ENCODE measurements around the gene ELP4.
"Not testable (repeated sequence)": the region's sequence is repeated elsewhere in the genome, so short reads cannot be mapped to it uniquely, and the experiment has no call there.

The ELP4 gene

DNA sequence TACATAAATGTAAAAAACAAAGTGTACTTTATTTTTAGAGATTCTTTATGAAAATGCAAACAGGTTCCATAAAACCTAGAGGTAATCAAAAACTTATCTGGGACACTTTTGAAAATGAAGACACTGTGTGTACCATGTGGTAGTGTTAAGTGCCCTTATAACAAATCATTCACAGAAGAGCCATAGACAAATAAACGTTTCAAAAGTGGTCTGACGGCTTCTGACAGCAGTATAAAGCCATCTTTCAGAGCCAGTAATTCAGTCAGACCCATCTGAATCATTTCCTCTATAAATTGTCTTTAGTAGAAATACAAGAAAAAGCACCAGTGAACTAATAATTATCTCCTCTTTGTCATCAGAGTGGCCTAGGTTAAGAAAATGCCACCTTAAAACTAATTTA lies 201.6 kb downstream of the ELP4 start:
- no peak for DNase-seq (ENCODE audit: low read depth in 2 of 2)

DNA sequence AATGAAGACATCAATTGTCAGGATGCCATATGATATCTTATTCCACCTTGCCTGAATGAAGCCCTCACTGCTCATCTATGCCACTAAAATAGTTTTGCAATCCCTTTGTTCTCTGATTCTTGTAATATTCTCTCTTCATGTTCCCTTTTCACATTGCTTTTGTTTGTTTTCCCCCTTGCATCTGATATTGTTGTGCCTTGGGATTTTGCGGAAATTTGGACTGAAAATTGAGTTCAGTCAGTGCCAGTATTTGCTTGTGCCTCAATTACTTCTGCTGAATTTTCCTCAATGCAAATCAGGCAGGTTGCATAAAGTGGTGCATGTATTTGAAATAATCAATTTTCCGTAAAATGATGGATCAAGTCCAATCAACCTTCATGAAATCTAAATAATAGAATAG lies 203.3 kb downstream of the ELP4 start:
- DNase-seq (ENCODE audit: low read depth in 2 of 2), result no peak

DNA sequence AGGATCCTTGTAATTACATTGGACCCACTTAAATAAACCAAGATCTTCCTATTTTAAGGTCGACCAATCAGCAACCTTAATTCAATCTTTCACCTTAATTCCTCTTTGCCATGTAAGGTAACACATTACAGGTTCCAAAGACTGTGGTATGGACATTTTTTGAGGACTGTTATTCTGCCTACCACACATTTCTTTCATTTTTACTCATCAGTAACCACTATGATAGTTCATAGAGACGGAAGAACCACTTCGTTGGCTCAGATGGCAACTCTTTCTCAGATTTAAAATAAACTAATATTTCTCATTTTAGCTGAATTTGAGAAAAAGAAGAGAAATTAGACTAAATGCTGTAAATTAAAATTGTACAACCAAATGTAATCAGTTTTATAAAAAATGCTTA lies 205.3 kb downstream of the ELP4 start:
- no peak for DNase-seq (ENCODE audit: low read depth in 2 of 2)

DNA sequence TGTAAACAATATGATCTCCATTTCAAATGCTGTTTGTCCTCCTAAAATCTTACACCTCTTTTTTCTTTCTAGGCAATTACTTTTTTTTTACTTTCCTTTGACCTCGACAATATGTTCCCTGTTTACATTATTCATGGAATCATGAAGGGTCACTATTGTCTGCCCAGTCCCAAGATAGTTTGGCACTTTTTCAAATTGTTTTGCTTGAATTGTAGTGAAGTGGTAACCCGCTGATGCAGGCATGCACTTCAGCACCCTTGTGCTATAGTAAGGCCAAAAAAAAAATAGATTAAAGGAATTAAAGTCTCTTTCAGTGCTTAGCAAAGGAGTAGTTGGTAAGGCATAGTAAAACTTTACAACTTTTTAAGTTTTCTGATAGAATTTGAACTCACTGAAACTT lies 210.7 kb downstream of the ELP4 start:
- no peak for DNase-seq (ENCODE audit: low read depth in 2 of 2)

DNA sequence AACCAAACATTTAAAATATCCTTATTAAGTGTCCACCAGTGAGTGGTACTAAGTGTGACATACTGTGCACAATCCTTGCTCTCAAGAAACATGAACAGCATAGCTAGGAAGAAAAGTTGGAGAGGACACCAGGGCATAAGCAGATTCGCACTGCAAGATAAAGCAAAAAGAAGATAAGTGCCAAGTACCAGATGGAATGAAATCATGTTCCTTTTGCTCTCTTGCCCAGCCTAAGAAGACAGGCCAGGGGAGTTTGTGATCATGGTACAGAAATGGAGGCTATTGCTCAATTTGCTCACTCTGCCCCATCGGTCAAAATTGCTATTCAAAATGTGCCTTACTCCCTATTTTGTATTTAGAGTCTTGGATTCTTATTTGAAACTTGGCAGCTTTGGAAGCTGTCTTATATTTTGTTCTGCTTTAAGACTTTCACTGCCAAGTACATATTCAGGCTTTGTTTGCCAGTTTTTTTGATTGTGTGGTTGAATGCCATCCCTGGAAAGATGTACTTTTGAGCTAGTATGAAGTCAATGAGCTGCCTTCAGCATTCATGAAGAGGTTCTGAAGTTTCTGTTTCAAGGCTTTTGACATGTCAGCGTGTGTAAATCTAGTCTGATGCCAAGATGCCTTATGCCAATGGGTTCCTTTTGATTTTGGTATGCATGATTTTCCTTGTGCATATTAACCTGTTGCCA lies 211.3 kb downstream of the ELP4 start:
- no peak for DNase-seq (ENCODE audit: low read depth in 2 of 2)

DNA sequence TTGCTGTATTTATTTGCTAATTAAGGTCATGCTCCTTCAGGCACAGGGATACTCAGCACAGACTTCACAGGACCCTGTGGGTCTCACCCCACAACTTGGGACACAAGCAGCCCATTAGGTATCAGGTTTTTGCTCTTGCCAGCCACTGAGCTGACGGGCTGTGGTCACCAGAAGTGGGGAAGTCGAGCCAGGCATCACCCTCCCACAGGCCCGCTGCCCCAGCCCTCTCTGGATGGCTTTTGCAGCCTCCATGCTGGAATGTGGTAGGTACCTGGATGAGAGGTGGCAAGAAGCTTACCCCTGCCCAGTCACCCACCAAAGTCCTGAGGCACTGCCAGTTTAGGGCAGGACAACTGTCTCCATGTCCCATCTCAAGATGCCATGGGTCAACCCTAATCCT lies 213.2 kb downstream of the ELP4 start:
- DNase-seq (ENCODE audit: low read depth in 2 of 2), result no peak

DNA sequence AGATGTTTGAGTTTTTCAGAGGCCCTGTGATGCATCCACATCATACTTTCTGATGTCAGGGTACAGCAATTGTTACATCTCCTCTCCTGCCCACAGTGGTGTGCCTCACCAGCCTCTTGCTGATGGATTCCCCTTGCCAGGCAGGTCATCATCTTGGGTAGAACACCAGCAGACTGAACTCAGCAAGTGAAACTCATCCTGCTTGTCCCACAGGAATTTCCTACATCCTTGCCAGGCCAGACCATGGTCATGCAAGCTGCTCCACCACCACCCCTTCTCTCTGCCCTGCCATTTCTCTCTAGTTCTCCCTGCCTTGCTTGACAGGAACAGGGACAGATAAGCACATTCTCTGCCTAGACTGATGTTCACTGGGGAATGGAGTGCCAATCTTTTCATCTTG lies 215.6 kb downstream of the ELP4 start:
- no peak for DNase-seq (ENCODE audit: low read depth in 2 of 2)

DNA sequence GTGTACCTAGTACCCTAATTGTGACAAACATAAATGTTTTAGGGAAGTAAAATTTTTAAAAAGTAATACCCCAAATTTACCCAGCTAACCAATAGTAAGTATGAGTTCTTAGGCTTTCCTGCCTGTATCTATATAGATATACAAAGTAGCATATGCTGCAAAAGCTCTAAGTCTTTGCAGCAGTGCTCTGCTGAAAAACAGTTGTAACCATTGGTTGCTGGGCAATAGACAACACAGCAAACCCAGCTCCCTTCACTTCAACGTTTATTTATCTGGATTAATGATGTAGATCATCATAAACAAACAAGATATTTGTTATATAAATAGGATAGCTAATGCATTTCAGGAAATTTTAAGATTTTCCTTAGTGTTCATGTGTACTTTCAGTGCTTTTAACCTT lies 218.9 kb downstream of the ELP4 start:
- DNase-seq (ENCODE audit: low read depth in 2 of 2), result no peak

DNA sequence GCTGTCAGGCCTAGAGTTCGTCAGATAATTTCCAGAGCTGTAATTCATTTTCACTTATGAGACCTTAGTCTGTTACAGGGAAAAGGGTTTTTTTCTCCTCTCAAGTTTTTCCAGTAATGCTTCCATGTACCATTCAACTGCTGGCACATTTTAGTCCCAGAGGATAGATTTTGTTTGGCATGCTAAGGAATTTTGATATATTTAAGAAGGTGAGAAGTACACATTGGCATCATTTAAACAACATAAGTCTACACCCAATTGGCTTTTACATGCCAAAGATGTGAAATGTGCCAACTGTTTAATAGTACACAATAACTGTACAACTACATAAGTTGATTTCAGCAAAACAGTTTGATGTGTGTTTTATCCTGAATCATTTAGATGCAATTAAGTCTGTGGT lies 230.6 kb downstream of the ELP4 start:
- no peak for DNase-seq (ENCODE audit: low read depth in 2 of 2)

DNA sequence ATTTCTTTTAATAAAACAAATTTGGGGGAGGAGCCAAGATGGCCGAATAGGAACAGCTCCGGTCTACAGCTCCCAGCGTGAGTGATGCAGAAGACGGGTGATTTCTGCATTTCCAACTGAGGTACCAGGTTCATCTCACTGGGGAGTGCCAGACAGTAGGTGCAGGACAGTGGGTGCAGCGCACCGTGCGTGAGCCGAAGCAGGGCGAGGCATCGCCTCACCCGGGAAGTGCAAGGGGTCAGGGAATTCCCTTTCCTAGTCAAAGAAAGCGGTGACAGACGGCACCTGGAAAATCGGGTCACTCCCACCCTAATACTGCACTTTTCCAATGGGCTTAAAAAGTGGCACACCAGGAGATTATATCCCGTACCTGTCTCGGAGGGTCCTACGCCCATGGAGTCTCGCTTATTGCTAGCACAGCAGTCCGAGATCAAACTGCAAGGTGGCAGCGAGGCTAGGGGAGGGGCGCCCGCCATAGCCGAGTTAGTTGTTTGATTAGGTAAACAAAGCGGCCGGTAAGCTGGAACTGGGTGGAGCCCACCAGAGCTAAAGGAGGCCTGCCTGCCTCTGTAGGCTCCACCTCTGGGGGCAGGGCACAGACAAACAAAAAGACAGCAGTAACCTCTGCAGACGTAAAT lies 231.3 kb downstream of the ELP4 start:
- DNase-seq (ENCODE audit: low read depth in 2 of 2), result not testable (repeated sequence)

DNA sequence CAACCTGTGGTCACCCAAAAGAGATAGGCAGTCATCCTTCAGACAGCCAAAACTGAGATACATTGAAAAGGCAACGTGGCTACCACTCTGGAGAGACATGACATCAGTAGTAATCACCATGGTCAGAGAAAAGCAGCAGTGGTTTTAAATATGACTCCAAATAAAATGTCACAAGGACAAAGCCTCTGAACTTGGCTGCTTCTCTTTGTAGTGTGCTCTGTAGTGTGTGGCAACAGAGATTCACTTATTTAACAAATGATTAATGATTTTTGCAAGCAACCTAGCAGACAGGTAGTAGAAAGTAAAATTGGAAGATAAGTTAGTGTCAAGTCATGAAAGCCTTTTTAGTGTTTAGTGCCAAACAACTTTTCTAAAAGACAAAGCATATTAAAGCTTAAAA lies 238.0 kb downstream of the ELP4 start:
- no peak for DNase-seq (ENCODE audit: low read depth in 2 of 2)

DNA sequence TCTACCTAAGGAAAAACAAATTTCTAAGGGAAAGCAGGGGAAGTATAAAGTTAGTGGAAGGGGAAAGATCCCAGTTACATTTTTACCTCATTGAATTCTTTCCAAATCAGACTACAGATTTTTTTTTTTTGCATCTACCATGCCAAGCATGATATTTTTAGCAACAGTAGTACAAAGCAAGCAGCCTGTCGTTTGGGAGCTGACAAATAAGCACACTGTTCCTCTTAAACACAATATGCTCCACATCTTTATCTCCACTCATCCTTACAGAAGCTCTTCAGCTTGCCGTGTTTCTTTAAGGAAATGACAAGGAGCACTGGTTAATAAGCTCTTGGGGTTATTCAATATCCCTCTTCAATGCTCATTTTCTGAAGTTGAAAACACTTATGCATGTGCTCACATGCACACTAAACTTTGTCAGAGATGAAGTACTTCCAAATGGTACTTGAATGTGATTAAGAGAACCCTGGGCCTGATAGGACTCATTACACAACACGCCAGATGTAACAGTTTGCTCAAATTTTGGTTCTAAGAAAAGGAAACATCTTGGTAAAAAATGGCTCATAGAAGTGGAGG lies 247.8 kb downstream of the ELP4 start:
- no peak for DNase-seq (ENCODE audit: low read depth in 2 of 2)

DNA sequence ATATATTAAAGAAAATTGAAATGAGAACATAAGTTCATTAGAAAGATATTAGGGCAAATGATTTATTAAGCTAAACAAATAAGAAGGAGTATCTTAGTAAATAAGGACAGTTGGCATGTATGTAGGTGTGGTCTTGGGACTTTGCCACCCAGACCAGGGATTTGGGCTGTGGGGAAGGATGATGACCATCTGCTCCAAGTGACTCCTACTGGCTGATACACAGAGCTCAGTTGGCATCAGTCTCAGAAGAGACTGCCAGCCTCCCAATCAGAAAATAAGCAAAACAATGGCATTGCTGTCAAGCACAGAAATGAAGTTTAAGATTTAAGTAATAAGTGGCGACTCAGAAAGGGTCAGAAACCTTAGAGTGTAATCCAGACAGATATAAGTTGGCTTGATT lies 252.1 kb downstream of the ELP4 start:
- no peak for DNase-seq (ENCODE audit: low read depth in 2 of 2)

DNA sequence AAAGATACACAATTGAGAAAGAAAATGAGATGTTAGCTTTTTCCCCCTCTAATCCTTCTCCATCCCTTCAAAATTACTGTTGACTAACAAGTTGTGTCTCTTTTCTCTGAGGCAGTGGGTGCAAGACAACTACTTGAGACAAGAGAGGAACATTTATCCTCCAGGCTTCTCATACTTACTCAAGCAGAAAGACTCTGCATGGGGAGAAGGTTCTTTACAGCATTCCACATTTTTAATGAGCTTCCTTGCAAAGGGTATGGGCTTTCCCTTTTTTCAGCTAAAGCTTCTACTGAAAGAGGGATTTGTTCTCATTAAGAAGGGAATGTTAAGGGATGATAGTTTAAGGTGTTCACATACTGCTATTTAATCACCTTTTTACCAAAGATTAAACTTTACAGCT lies 253.7 kb downstream of the ELP4 start:
- no peak for DNase-seq (ENCODE audit: low read depth in 2 of 2)

DNA sequence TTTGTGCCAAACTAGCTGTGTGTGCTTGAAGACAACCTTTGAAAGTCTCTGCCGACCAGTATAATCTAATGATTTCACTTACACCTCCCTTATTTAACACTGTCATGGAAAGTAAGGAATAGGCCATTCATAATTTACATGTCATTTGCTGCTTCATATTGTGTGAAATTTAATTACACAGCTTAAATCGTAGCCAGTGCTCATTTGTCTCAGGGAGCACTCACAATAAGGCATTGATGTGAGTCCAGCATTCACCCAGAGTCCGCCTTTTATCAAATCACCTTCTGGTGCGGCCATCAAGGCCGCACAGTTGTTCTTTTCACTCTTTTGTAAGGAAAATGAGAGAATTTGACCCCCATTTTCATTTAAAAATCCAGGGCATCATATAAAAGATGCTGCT lies 254.7 kb downstream of the ELP4 start:
- DNase-seq (ENCODE audit: low read depth in 2 of 2), result no peak

DNA sequence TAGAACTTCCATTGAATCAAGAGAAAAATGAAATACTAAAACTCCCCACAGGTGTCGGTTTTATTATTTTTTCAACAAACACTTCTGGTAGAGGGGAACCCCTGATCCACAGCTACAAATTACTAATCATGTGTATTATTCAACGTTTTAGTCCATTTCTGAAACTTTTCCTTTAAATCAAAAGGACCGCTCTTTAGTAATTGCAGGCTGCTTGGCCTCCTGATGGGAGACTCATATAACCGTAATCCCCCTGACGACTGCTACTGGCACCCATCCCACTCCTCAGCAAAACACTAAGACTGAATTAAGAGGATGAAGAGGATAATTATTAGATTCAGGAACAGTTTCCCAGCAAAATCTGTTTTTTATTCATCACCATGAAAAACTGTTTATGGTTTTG lies 255.2 kb downstream of the ELP4 start:
- no peak for DNase-seq (ENCODE audit: low read depth in 2 of 2)

DNA sequence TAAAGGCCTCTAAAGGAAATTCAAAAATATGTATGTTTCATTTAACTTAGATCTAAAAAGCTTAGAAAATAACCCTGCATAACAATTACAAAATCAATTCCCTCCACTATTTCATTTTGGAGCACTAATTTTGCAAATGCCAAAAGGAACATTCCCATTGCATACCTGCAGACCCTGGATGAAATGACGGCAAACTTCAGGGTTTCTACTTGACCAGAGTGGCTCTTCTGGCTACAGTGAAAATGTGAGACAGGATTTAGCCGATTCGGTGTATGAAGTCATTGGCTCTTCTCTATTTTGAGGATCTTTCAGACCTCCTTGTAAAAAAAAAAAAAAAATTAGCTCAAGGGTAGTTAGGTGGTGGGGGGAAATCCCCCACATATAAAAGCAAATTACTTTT lies 257.5 kb downstream of the ELP4 start:
- no peak for DNase-seq (ENCODE audit: low read depth in 2 of 2)

DNA sequence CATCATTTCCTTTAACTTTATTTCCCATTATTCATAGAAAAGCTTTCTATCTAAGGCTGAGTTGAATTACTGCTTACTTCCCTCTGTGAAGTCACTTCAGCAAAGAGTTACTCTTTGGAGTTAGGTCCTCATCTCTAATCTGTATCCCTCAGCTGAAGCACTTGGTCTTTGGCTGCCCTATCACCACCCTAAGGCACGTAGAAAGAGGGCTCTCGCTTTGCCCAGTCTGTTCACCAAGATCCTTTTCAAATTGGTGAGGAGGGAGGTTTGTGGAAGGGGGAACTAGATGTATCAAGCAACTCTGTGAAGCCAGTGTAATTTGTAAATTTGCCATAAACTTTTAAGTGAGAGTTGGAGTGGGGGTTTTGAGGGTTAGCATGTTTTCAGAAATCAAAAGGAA lies 258.1 kb downstream of the ELP4 start:
- no peak for DNase-seq (ENCODE audit: low read depth in 2 of 2)

DNA sequence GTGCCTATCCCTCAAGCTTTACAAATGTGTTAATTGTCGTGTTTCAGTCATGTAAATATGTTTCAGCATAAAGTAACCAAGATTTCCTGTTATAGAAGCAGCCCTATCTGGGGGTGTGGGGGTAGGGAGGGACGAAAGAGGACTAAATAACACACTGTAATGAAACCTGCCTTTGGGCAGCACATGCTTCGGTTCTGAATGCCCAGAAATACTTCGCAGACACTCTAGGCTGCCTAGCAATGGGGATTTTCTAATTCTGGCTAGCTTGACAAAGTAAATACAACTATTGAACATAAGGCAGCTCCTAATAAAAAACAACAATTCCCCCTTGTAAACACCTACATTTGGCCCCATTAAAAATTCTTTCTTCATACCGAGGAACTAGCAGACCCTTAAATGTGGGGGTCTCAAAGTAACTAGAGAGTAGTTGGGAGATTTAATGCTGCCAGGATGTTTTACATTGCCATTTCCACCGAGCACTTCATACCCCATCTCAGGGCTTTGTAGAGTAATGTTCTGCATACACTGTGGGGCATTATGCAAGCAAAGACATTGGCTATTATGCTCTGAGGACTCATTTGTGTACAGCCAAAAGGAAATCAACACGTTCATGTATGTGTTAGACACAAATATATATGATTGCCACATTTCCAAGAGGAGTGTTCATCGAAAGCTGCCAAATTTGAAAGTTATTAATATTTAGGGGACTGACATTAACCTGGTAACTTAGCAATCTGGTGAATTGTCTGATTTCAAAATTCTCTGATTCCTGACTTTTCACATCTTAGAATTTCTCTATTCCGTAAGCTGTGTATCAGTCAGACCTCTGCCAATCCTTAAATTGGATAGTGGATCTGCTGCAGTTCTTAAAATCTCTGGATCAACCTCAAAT lies 259.4 kb downstream of the ELP4 start:
- DNase-seq (ENCODE audit: low read depth in 2 of 2), result no peak

DNA sequence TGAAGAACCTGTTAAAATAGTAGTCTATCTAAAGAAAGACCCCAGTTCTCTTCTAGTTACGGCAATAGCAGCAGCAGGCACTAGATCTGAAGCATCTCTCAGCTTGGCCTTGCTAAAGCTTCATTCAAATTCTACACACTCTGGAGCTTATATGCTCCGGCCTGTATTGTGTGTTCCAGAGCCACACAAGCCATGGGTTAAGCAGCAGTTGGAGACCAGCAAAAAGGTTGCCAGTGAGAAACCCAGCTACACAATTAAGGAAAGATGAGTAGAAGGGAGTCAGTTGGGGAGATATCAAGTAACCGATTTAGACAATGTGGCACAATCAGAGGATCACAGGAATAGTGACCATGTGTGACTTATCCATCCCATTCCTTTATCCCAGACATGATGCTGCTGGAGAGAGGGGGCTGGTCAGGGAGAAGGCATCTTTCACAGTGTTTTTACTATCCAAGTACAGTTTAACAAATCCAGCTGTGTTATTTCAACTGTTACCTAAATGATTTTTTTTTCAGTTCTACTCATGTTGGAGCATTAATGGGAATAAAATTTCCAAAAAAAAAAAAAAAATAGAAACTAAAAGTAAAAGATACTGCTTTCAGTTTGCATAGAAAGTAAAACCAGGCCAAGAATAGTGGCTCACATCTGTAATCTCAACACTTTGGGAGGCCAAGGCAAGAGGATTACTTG lies 260.6 kb downstream of the ELP4 start:
- no peak for DNase-seq (ENCODE audit: low read depth in 2 of 2)

DNA sequence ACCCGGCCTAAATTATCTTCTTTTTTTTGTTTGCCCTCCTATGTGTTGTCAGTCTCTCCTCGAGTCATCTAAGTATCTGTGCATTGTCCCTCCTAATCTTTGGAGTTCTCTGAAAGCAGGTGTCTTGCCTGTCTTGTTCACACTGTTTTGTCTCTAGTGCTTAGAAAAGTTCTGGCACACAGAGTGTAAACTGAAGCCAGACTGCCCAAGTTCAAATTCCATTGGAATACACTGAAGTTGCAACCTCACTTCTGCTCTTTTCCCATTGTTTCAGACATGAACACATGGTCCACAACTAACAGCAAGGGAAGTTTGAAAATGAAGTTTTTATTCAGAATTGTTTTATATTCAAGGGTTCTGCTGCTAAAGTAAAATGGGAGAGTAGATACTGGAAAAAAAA lies 262.8 kb downstream of the ELP4 start:
- DNase-seq (ENCODE audit: low read depth in 2 of 2), result no peak

DNA sequence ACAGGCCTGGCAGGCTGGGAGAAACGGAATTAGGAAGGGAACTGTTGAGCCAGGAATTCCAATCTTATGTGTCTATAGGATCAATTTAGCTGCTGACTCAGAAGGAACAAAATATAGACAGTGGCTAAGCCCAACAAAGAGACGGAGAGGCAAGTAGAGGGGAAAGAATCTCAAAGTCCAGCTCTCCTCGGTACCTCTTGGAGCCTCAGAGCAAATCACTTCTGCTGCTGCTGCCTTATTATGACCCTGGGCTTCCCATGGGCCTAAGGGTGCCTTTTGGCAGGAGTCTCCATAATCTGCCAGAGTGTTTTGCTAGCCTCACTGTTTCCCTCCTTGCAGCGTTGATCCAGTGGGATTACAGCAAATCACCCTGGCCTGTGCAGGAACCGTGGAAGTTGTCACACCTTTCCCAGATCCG lies 269.8 kb downstream of the ELP4 start:
- no peak for DNase-seq (ENCODE audit: low read depth in 2 of 2)

All from activated CD4-positive, alpha-beta T cell treated with anti-CD3 and anti-CD28 coated beads for 24 hours (primary cell).